HG02938 (cell line): ENCODE results near the gene OSBP2.

Experiments
- ATAC-seq: cut with Tn5 transposase; IDR thresholded peaks from one replicate; pipeline ENCODE4 v1.9.1; 2021; ENCODE audit warnings: mild to moderate bottlenecking, moderate library complexity; ENCODE audit not compliant: unreplicated experiment

The OSBP2 gene

GRCh38 chr22:30830907-30831306 is 136.2 kb downstream of the OSBP2 start:
- ATAC-seq: no peak

- ATAC-seq: no peak
These were observed 137.8 kb downstream of the OSBP2 start for GRCh38 chr22:30832407-30832987.

- no peak for ATAC-seq
These were observed 138.6 kb downstream of the OSBP2 start for GRCh38 chr22:30833322-30833721.

- ATAC-seq: no peak
These were observed 142.9 kb downstream of the OSBP2 start for GRCh38 chr22:30837531-30837930.

- no peak for ATAC-seq
These were observed 143.4 kb downstream of the OSBP2 start for GRCh38 chr22:30838111-30838510.

- ATAC-seq: no peak
These were observed 146.6 kb downstream of the OSBP2 start for GRCh38 chr22:30841273-30841672.

- no peak for ATAC-seq
These were observed 148.6 kb downstream of the OSBP2 start for GRCh38 chr22:30843245-30843644.

GRCh38 chr22:30847583-30847982 is 152.9 kb downstream of the OSBP2 start:
- ATAC-seq: no peak

GRCh38 chr22:30855266-30855665 is 160.6 kb downstream of the OSBP2 start:
- no peak for ATAC-seq

- no peak for ATAC-seq
These were observed 161.2 kb downstream of the OSBP2 start for GRCh38 chr22:30855677-30856518.

GRCh38 chr22:30856741-30857502 is 162.2 kb downstream of the OSBP2 start:
- no peak for ATAC-seq

GRCh38 chr22:30857791-30858190 is 163.1 kb downstream of the OSBP2 start:
- ATAC-seq: no peak

GRCh38 chr22:30858976-30859713 is 164.5 kb downstream of the OSBP2 start:
- ATAC-seq: no peak

GRCh38 chr22:30859714-30860095 is 165.0 kb downstream of the OSBP2 start:
- ATAC-seq: no peak

- no peak for ATAC-seq
These were observed 165.8 kb downstream of the OSBP2 start for GRCh38 chr22:30860176-30861105.

- ATAC-seq: no peak
These were observed 166.5 kb downstream of the OSBP2 start for GRCh38 chr22:30861131-30861530.

- no peak for ATAC-seq
These were observed 167.2 kb downstream of the OSBP2 start for GRCh38 chr22:30861688-30862552.

- ATAC-seq: no peak
These were observed 168.6 kb downstream of the OSBP2 start for GRCh38 chr22:30863081-30863833.
